ENCODE results near the gene IGF2BP2.

- TF ChIP-seq CTCF (IDR thresholded peaks at IDR 0.05 in 8 of 11, conservative IDR thresholded peaks at IDR 0.05 in 3 of 11) (no peak), POLR2A (IDR thresholded peaks at IDR 0.05) (no peak)
Observed at GRCh38 chr3:185767002-185767688, 57.7 kb downstream of the IGF2BP2 start.
